Thyroid gland (tissue), 4 donors: ENCODE measurements around the gene PCDHGB6.

Experiments
- CTCF ChIP-seq, 6 experiments: fragments of 200-600 bp in 3 of 6; fragments of 450-650 bp in 3 of 6; sonication (generic) in 3 of 6; IDR thresholded peaks; one replicate each; pipeline ENCODE4 v1.5.1; 2016 to 2019; ENCODE audit warnings: antibody characterized with exemption in 6 of 6, mild to moderate bottlenecking in 2 of 6, inconsistent platforms in 1 of 6, moderate library complexity in 1 of 6
- POLR2A ChIP-seq, 2 donors: fragments of 450-650 bp; IDR thresholded peaks; one replicate each; pipeline ENCODE4 v1.6.1; 2017; ENCODE audit warnings: antibody characterized with exemption in 2 of 2, mild to moderate bottlenecking in 2 of 2, moderate library complexity in 1 of 2

DNA sequence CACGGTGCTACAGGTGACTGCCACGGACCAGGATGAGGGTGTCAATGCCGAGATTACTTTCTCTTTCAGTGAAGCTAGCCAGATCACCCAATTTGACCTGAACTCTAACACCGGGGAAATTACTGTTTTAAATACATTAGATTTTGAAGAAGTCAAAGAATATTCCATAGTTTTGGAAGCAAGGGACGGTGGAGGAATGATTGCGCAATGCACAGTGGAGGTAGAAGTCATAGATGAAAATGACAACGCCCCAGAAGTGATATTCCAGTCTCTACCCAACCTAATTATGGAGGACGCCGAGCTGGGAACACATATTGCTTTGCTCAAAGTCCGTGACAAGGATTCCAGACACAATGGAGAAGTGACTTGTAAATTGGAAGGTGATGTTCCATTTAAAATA lies 19.2 kb upstream of the PCDHGB6 start:
- no peak for TF ChIP-seq CTCF (IDR thresholded peaks at IDR 0.05)
- TF ChIP-seq POLR2A (IDR thresholded peaks at IDR 0.05): no peak
